ENCODE data around the gene PHKG1. TPM values are rescaled to one million over a fixed set of nuclear protein-coding genes. Genes with fewer than 3 reads are reported as not detected.
"Not testable (repeated sequence)": the region's sequence is repeated elsewhere in the genome, so short reads cannot be mapped to it uniquely, and the experiment has no call there.

Gene PHKG1
- total RNA-seq, 2 donors from 2014 or later, result 3.7 to 3.8 TPM

DNA sequence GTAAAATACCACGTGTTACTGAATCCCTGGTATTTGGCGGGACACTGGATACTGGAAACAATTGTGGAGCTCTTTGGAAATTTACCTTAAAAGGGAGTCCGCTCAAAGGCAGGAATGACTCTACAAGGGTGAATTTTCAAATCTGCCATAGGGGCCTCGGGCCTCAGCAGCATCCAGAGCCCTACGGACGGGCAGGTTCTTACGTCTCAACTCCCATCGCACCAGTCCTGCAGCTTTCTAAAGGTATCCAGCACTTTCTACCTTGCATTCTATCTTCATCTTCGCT is 41.8 kb downstream of the PHKG1 start:
- DNase-seq (ENCODE audit: low spot score), result no peak
- intact Hi-C loops (cut with DNase I), result no loop called here

DNA sequence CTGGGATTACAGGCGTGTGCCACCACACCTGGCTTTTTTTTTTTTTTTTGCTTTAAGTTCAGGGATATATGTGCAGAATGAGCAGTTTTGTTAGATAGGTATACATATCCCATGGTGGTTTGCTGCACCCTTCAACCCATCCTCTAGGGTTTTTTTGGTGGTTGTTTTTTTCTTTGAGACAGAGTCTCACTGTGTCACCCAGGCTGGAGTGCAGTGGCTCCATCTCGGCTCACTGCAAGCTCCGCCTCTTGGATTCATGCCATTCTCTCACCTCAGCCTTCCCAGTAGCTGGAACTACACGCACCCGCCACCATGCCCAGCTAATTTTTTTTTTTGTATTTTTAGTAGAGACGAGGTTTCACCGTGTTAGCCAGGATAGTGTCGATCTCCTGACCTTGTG is 44.0 kb downstream of the PHKG1 start:
- DNase-seq (ENCODE audit: low spot score), result peak; percentile 53
- intact Hi-C loops (cut with DNase I), result not testable (repeated sequence)

DNA sequence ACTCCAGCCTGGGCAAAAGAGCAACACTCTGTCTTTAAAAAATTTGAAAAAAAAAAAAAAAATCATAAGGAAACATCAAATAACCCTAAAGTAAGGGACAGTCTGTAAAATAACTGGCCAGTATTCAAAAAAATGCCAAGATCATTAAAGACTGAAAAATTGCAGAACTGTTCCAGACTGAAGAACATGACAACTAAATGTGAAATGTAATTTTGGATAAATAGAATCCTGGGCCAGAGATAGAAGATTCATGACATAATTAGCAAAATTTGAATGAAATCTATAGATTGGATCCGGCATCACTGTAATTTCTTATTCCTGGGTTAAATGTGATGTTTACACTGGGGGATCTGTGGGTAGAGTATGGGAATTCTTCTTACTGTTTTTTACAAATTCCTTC is 44.5 kb downstream of the PHKG1 start:
- DNase-seq (ENCODE audit: low spot score), result no peak
- intact Hi-C loops (cut with DNase I), result no loop called here

GRCh38 chr7:56047446-56048116 is 45.2 kb downstream of the PHKG1 start:
- DNase-seq (ENCODE audit: low spot score), result peak; percentile 47
- intact Hi-C loops (cut with DNase I), result not testable (repeated sequence)

DNA sequence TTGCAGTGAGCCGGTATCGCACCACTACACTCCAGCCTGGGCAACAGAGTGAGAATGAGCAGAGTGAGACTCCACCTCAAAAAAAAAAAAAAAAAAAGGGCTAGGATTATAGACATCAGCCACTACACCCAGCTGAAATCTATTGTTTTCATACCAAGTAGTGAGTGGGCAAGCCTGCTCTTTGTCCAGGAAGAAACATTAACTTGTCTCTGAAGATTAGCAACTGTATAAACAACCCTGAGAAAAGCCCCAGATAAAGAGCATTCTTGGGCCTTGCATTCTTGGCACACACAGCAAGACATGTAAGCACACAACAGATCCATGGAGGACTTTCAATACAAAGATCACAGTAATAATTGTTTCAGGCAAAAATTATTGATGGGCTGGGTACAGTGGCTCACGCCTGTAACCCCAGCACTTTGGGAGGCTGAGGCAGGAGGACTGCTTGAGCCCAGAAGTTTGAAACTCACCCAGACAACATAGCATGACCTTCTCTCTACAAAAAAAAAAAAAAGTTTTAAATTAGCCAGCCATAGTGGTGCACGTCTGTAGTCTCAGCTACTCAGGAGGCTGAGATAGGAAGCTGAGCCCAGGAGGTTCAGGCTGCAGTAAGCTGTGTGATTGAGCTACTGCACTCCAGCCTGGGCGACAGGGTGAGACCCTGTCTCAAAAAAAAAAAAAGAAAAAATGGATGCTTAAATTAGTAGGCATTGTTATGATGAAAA is 45.9 kb downstream of the PHKG1 start:
- intact Hi-C loops (cut with DNase I), result no loop called here
- peak; percentile 6 for DNase-seq (ENCODE audit: low spot score)

GRCh38 chr7:56045758-56046157 is 47.0 kb downstream of the PHKG1 start:
- intact Hi-C loops (cut with DNase I), result not testable (repeated sequence)

GRCh38 chr7:56040730-56041129 is 52.0 kb downstream of the PHKG1 start:
- intact Hi-C loops (cut with DNase I), result loop anchor here in 1 of 2 donors (5.0 kb wide), 1 partner anchor 1123 kb away; no protein-coding TSS in a partner anchor
- DNase-seq (ENCODE audit: low spot score), result no peak

More at GRCh38 chr7:56045758-56046157, 47.0 kb downstream of the PHKG1 start:
- DNase-seq (ENCODE audit: low spot score), result peak; percentile 29

DNA sequence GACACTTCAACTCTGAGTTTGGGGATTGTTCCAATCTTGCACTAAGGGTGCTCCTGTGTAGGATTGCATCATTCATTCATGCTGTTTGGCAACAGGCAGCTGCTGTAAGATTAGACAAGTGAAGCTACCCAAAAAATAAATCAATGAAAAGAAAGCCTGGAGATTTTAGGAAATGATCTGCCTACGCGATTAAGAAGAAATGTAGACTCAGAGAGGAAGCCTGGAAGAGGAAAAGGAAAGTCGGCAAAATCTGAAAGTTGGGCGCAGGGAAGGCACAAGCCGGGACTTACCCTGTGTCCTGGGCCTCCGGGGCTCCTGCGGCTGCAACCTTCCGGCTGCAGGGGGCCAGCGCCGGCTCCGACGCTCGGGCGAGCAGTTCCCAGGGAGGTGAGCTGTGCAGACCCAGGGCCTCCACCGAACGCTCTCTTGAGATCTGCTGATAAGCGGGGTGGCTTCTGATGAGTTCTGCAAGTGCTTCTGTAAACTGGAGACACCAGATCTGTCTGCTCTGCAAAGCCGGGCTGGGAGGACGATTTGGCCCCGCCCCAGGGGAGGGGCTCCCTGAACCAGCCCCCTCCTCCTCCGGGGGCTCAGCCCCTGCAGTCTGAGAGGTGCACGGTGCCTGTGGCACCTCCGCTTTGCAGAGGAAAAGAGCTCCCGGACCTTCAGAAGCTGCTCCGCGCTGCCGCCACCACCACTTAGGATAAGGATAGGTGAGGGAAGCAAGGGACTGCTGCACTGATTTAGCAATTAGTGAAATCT is 58.9 kb downstream of the PHKG1 start:
- DNase-seq (ENCODE audit: low spot score), result peak; percentile 83
- intact Hi-C loops (cut with DNase I), result no loop called here

DNA sequence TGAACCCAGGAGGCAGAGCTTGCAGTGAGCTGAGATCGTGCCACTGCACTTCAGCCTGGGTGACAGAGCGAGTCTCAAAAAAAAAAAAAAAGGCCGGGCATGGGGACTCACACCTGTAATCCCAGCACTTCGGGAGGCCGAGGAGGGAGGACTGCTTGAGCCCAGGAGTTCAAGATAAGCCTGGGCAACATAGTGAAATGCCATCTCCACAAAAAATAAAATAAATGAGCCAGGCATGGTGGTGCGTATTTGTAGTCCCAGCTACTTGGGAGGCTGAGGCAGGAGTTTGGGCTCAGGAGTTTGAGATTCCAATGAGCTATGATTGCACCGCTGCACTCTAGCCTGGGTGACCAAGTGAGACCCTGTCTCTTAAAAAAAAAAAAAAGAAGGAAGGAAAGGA is 60.2 kb downstream of the PHKG1 start:
- intact Hi-C loops (cut with DNase I), result not testable (repeated sequence)
- DNase-seq (ENCODE audit: low spot score), result peak; percentile 6

- intact Hi-C loops (cut with DNase I), result not testable (repeated sequence)
- DNase-seq (ENCODE audit: low spot score), result peak; percentile 5
Measured at GRCh38 chr7:56031556-56031955, 61.2 kb downstream of the PHKG1 start.

DNA sequence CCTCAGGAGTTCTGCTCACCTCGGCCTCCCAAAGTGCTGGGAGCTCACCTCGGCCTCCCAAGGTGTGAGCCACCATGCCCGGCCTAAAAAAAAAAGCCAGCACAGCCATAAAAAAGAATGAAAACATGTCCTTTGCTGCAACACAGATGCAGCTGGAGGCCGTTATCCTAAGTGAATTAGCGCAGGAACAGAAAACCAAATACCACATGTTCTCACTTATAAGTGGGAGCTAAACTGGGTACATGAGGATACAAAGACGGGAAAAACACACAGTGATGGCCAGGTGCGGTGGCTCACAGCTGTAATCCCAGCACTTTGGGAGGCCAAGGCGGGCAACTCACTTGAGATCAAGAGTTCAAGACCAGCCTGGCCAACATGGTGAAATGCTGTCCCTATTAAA is 62.4 kb downstream of the PHKG1 start:
- intact Hi-C loops (cut with DNase I), result no loop called here
- DNase-seq (ENCODE audit: low spot score), result peak; percentile 45

Other genes with a start within 250 kb of the PHKG1 start
- gene SEPTIN14, start 230.2 kb downstream of the PHKG1 start, total RNA-seq, result not detected
- 1 to 10 TPM; 1.5 to 2.0 TPM for gene ZNF713, start 205.5 kb downstream of the PHKG1 start, total RNA-seq
- 10 to 100 TPM; 10.5 to 13.4 TPM for gene MRPS17, start 141.1 kb downstream of the PHKG1 start, total RNA-seq
- 10 to 100 TPM; 59.1 to 62.2 TPM for gene NIPSNAP2, start 128.4 kb downstream of the PHKG1 start, total RNA-seq
- 1 to 10 TPM; 5.0 to 6.6 TPM for gene PSPH, start 41.5 kb downstream of the PHKG1 start, total RNA-seq
- 10 to 100 TPM; 75.9 to 87.9 TPM for gene CCT6A, start 41.2 kb downstream of the PHKG1 start, total RNA-seq
- 100 to 1,000 TPM in 1 of 2 donors, 10 to 100 TPM in 1; 84.6 to 129 TPM for gene SUMF2, start 28.7 kb downstream of the PHKG1 start, total RNA-seq
- 100 to 1,000 TPM; 219 to 263 TPM for gene CHCHD2, start 13.5 kb upstream of the PHKG1 start, total RNA-seq
- gene NUPR2, start 23.5 kb upstream of the PHKG1 start, total RNA-seq, result not detected

Measured in posterior vena cava (tissue), 2 donors.